Gastrocnemius medialis (tissue), 4 donors: ENCODE data around the gene BAK1. TPM values are rescaled to one million over a fixed set of nuclear protein-coding genes. Genes with fewer than 3 reads are reported as not detected.

Experiments used
- ATAC-seq, 2 donors: fragments of 150-250 bp; one replicate each; pipeline ENCODE4 v1.9.1; 2016
- DNase-seq, 2 donors: peaks; one replicate each; pipeline ENCODE4 v3.0.0-alpha.2; 2019
- H3K27ac ChIP-seq, 4 donors: fragments of 200-600 bp; sonication (generic); 1 replicate in 1 of 4; 2 replicates in 3 of 4; pipeline ENCODE4 v1.5.1; 2016 to 2018; ENCODE audit warnings: mild to moderate bottlenecking in 2 of 4, moderate library complexity in 1 of 4
- H3K27me3 ChIP-seq, 3 donors: fragments of 200-600 bp; sonication (generic) in 2 of 3; 1 replicate in 1 of 3; 2 replicates in 2 of 3; pipeline versions ENCODE4 v1.5.1 to v1.6.0; 2016 to 2019; ENCODE audit warnings: mild to moderate bottlenecking in 1 of 3, moderate library complexity in 1 of 3
- H3K36me3 ChIP-seq, 2 donors: fragments of 200-600 bp; sonication (generic) in 1 of 2; one replicate each; pipeline ENCODE4 v1.5.1; 2017 to 2018
- H3K4me1 ChIP-seq, 2 donors: fragments of 200-600 bp; sonication (generic) in 1 of 2; one replicate each; pipeline ENCODE4 v1.5.1; 2016 to 2017; ENCODE audit warnings: mild to moderate bottlenecking in 2 of 2
- H3K4me3 ChIP-seq, 4 donors: fragments of 200-600 bp; sonication (generic) in 3 of 4; 1 replicate in 1 of 4; 2 replicates in 3 of 4; pipeline ENCODE4 v1.5.1; 2016 to 2019; ENCODE audit warnings: mild to moderate bottlenecking in 2 of 4
- H3K9me3 ChIP-seq, 3 donors: fragments of 200-600 bp; sonication (generic) in 2 of 3; 1 replicate in 1 of 3; 2 replicates in 2 of 3; pipeline ENCODE4 v1.5.1; 2016 to 2019
- CTCF ChIP-seq, 5 experiments: fragments of 450-650 bp in 3 of 5; fragments of 200-600 bp in 2 of 5; sonication (generic) in 2 of 5; IDR thresholded peaks in 4 of 5; conservative IDR thresholded peaks in 1 of 5; 1 replicate in 4 of 5; 2 replicates in 1 of 5; pipeline ENCODE4 v1.5.1; 2016 to 2019; ENCODE audit warnings: antibody characterized with exemption in 5 of 5, mild to moderate bottlenecking in 3 of 5, moderate library complexity in 3 of 5
- POLR2A ChIP-seq, 2 donors: fragments of 450-650 bp; IDR thresholded peaks; one replicate each; pipeline ENCODE4 v1.6.1; 2017; ENCODE audit warnings: antibody characterized with exemption in 2 of 2, mild to moderate bottlenecking in 2 of 2, moderate library complexity in 2 of 2
- in situ Hi-C, 4 donors: fragments of 200-750 bp; cut with MboI; loops; one replicate each; pipeline versions ENCODE4 v1.15.0 to v1.8.0; 2017; ENCODE audit warnings: low sequenced_read_pairs in 4 of 4
- intact Hi-C: fragments of 100-400 bp; cut with DNase I; formaldehyde crosslinking; loops from one replicate; pipeline ENCODE4 v1.15.1; 2023; ENCODE audit warnings: low total_unique reads
- total RNA-seq, 4 donors: library from RNA; depleted of rRNA; stranded (reverse); fragments of >200 nt; gene quantifications; one replicate each; pipeline versions ENCODE4 v1.1.0 to v1.2.3, GENCODE V29; 2016

Gene BAK1
- total RNA-seq, 4 donors from 2014 or later: 5.8 to 11.7 (median 8.2) TPM

- no peak overlapping the region for H3K4me3 ChIP-seq
- H3K9me3 ChIP-seq: no peaks in the 10 kb centered on the region
- no peak for TF ChIP-seq POLR2A (IDR thresholded peaks at IDR 0.05)
- TF ChIP-seq CTCF (IDR thresholded peaks at IDR 0.05 in 4 of 5, conservative IDR thresholded peaks at IDR 0.05 in 1 of 5): peak in 2 of 5 experiments; percentile 21 to 27
- ATAC-seq: no peak
- intact Hi-C loops (loop anchor here (10.0 kb wide), 1 partner anchor 571 kb away; no protein-coding TSS in a partner anchor), in situ Hi-C loops (loop anchor here in 3 of 4 donors (10.0 kb wide), 3 partner anchors 51 to 181 kb away; no protein-coding TSS in a partner anchor)
- H3K4me1 ChIP-seq: peaks cover 21 to 23% of the 10 kb centered on the region in 2 donors
- H3K27ac ChIP-seq: no peak overlapping the region
- no peak for DNase-seq
- no peaks in the 10 kb centered on the region for H3K27me3 ChIP-seq
- no peaks in the 10 kb centered on the region for H3K36me3 ChIP-seq
These were observed 3.6 kb upstream of the BAK1 start for GRCh38 chr6:33583591-33584155.

- H3K27ac ChIP-seq: no peak overlapping the region
- ATAC-seq: no peak
- TF ChIP-seq POLR2A (IDR thresholded peaks at IDR 0.05): no peak
- no peak for TF ChIP-seq CTCF (IDR thresholded peaks at IDR 0.05 in 4 of 5, conservative IDR thresholded peaks at IDR 0.05 in 1 of 5)
- peaks cover 0 to 5% of the 10 kb centered on the region in 2 donors for H3K36me3 ChIP-seq
- DNase-seq: no peak
- H3K9me3 ChIP-seq: no peaks in the 10 kb centered on the region
- no peak overlapping the region for H3K4me3 ChIP-seq
- H3K4me1 ChIP-seq: peaks cover 25 to 27% of the 10 kb centered on the region in 2 donors
- in situ Hi-C loops: loop anchor here in 3 of 4 donors (10.0 kb wide), 3 partner anchors 54 to 184 kb away; no protein-coding TSS in a partner anchor
- intact Hi-C loops: loop anchor here (10.0 kb wide), 1 partner anchor 574 kb away; no protein-coding TSS in a partner anchor
- no peaks in the 10 kb centered on the region for H3K27me3 ChIP-seq
These were observed 1.1 kb upstream of the BAK1 start for GRCh38 chr6:33581186-33581585.

GRCh38 chr6:33578588-33579011 is 1.5 kb downstream of the BAK1 start:
- Histone ChIP-seq H3K4me3 (peak overlapping the region in 2 of 4 donors; percentile 84), H3K4me1 (peaks cover 18% of the 10 kb centered on the region in 2 donors), H3K9me3 (no peaks in the 10 kb centered on the region), H3K36me3 (peaks cover 0 to 29% of the 10 kb centered on the region in 2 donors), H3K27me3 (no peaks in the 10 kb centered on the region), H3K27ac (peak overlapping the region in 3 of 4 donors; percentile 85 to 87 (median 85))
- DNase-seq (no peak), ATAC-seq (no peak)
- TF ChIP-seq POLR2A (IDR thresholded peaks at IDR 0.05): no peak
- TF ChIP-seq CTCF (IDR thresholded peaks at IDR 0.05 in 4 of 5, conservative IDR thresholded peaks at IDR 0.05 in 1 of 5): no peak
- in situ Hi-C loops (no loop called here), intact Hi-C loops (loop anchor here (10.0 kb wide), 1 partner anchor 124 kb away; the partner anchor contains the start of gene ZBTB9)

GRCh38 chr6:33578164-33578563 is 1.9 kb downstream of the BAK1 start:
- Histone ChIP-seq H3K4me1 (peaks cover 18% of the 10 kb centered on the region in 2 donors), H3K36me3 (peaks cover 0 to 29% of the 10 kb centered on the region in 2 donors), H3K27me3 (no peaks in the 10 kb centered on the region), H3K4me3 (peak overlapping the region in 1 of 4 donors; percentile 84), H3K27ac (peak overlapping the region in 3 of 4 donors; percentile 85 to 87 (median 85)), H3K9me3 (no peaks in the 10 kb centered on the region)
- no peak for DNase-seq
- no peak for ATAC-seq
- TF ChIP-seq CTCF (IDR thresholded peaks at IDR 0.05 in 4 of 5, conservative IDR thresholded peaks at IDR 0.05 in 1 of 5) (no peak), POLR2A (IDR thresholded peaks at IDR 0.05) (no peak)
- intact Hi-C loops: loop anchor here (10.0 kb wide), 1 partner anchor 123 kb away; the partner anchor contains the start of gene ZBTB9
- in situ Hi-C loops: no loop called here
